Vagina (tissue), 2 donors: ENCODE data around the gene ERCC8.

Source experiments
- POLR2A ChIP-seq, 2 donors: fragments of 450-650 bp; IDR thresholded peaks; one replicate each; pipeline ENCODE4 v1.6.1; 2017; ENCODE audit warnings: antibody characterized with exemption in 2 of 2, mild to moderate bottlenecking in 2 of 2, moderate library complexity in 2 of 2
- TF ChIP-seq, protein P1 (sequence below), 3 experiments: fragments of 450-650 bp in 2 of 3; fragments of 200-600 bp in 1 of 3; sonication (generic) in 1 of 3; IDR thresholded peaks; one replicate each; pipeline ENCODE4 v1.5.1; 2017 to 2019; ENCODE audit warnings: antibody characterized with exemption in 3 of 3, mild to moderate bottlenecking in 2 of 3, moderate library complexity in 2 of 3

DNA sequence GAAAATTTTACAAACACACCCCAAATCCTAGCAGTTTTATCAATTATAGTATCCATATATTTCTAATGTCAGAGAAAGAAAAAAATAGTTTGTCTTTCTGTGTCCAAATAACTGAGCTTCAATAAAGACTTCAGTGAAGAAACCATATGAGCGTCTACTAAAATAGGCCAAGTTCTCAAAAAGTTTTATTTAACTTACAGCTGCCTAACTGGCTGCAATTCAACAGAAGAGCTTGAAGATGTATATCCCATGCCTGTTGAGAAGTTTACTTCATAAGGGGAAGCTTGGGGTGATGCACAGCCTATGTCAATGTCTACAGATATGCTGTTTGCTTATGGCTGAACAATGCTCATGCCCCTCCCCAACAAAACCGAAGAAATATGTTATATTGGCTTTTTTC, 57.1 kb downstream of the ERCC8 start:
- TF ChIP-seq, protein P1, sequence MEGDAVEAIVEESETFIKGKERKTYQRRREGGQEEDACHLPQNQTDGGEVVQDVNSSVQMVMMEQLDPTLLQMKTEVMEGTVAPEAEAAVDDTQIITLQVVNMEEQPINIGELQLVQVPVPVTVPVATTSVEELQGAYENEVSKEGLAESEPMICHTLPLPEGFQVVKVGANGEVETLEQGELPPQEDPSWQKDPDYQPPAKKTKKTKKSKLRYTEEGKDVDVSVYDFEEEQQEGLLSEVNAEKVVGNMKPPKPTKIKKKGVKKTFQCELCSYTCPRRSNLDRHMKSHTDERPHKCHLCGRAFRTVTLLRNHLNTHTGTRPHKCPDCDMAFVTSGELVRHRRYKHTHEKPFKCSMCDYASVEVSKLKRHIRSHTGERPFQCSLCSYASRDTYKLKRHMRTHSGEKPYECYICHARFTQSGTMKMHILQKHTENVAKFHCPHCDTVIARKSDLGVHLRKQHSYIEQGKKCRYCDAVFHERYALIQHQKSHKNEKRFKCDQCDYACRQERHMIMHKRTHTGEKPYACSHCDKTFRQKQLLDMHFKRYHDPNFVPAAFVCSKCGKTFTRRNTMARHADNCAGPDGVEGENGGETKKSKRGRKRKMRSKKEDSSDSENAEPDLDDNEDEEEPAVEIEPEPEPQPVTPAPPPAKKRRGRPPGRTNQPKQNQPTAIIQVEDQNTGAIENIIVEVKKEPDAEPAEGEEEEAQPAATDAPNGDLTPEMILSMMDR (IDR thresholded peaks at IDR 0.05): no peak
- no peak for TF ChIP-seq POLR2A (IDR thresholded peaks at IDR 0.05)
